MCF 10A (cell line): ENCODE results near the gene DMRT2. TPM values are rescaled to one million over a fixed set of nuclear protein-coding genes. Genes with fewer than 3 reads are reported as not detected.

ENCODE experiments used
- BruUV-seq: library from RNA; stranded (reverse); fragments of 400-500 nt; replicated peaks from 2 replicates; lab custom pipeline; 2021; lab: Mats Ljungman, UMichigan
- CTCF ChIA-PET: fragments of 300-600 bp; sonication (Branson Sonifier 250); formaldehyde crosslinking; extraction: SDS; loops from one replicate; lab custom pipeline; 2021; ENCODE audit warnings: antibody characterized with exemption, inconsistent platforms; lab: Yijun Ruan, JAX
- POLR2A ChIA-PET: fragments of 300-600, 350-650 bp; sonication (Branson Sonifier 250); formaldehyde crosslinking; extraction: SDS; loops from one replicate; lab custom pipeline; 2020; ENCODE audit warnings: antibody characterized with exemption, inconsistent platforms; lab: Yijun Ruan, JAX
- DNase-seq: peaks from one replicate; pipeline ENCODE4 v3.0.0-alpha.2; 2018; ENCODE audit not compliant: unreplicated experiment
- H3K27ac Mint-ChIP-seq: one replicate; pipeline ENCODE4 v1.8.0; 2022; ENCODE audit warnings: mild to moderate bottlenecking, low read depth, mixed read lengths; ENCODE audit not compliant: unreplicated experiment
- H3K27me3 Mint-ChIP-seq: one replicate; pipeline ENCODE4 v1.8.0; 2022; ENCODE audit warnings: mixed read lengths; ENCODE audit not compliant: insufficient read depth, unreplicated experiment
- H3K36me3 Mint-ChIP-seq: one replicate; pipeline ENCODE4 v1.8.0; 2022; ENCODE audit warnings: mild to moderate bottlenecking, moderate library complexity, mixed read lengths; ENCODE audit not compliant: insufficient read depth, unreplicated experiment
- H3K4me1 Mint-ChIP-seq: one replicate; pipeline ENCODE4 v1.8.0; 2022; ENCODE audit warnings: mixed read lengths; ENCODE audit not compliant: insufficient read depth, unreplicated experiment
- H3K4me3 Mint-ChIP-seq: one replicate; pipeline ENCODE4 v1.8.0; 2022; ENCODE audit warnings: mild to moderate bottlenecking, moderate library complexity, mixed read lengths; ENCODE audit not compliant: unreplicated experiment
- H3K9me3 Mint-ChIP-seq: one replicate; pipeline ENCODE4 v1.8.0; 2022; ENCODE audit warnings: mixed read lengths; ENCODE audit not compliant: unreplicated experiment
- intact Hi-C: fragments of 100-400 bp; cut with micrococcal nuclease; formaldehyde crosslinking; loops from 2 replicates; pipeline ENCODE4 v1.14.1; 2022
- total RNA-seq: library from RNA; stranded (reverse); gene quantifications from 2 replicates; pipeline ENCODE4 v1.2.3, GENCODE V29; 2022
- TF ChIP-seq, protein P1 (sequence below): fragments of 200-600 bp; IDR thresholded peaks from one replicate; pipeline ENCODE4 v1.8.0; 2022; ENCODE audit warnings: antibody characterized with exemption, mild to moderate bottlenecking; ENCODE audit not compliant: unreplicated experiment

DMRT2 gene
- total RNA-seq, 1 experiment from 2014 or later = not detected

DNA sequence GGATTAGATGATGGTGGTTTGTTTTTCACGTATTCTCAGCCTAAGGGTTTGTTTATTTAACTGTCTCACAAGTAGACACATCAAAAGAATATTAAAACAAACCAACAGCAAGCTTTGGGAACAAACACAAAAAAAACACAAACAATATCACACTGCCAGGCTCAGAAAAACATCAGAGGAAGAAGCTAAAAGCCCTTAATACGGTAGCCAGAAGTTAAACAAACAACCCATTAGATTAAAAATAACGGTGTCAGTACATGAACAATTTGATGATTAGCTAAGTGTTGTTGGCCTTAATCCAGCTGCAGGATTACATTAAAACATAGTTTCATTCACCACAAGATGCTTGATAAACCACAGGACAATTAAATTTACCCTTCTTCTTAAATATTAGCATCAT lies 15.9 kb upstream of the DMRT2 start:
- peaks cover 7% of the 10 kb centered on the region for H3K27me3 Mint-ChIP-seq
- intact Hi-C loops = no loop called here

DNA sequence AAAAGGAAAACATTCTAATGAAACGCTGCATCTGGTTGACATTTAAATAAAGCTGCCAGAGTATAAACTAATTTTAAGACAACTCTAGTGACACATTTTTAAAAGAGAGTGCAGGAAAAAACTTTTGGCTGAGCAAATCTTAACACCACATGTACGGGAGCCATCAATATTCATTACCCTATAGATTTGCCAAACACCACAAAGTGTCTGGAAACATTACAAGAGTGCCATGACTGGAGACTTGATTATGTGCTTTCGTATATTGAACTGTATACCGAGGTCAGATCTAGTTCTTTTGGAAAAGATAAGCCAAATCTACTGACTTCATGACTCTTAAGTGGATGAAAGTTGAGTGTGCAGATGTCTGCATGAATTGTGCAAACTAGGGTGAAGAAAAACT lies 10.6 kb upstream of the DMRT2 start:
- ChIA-PET CTCF (interaction anchor here (1.1 to 1.7 kb wide), 2 partner anchors 20 to 30 kb away, joined by 3 to 8 read pairs; no protein-coding TSS in a partner anchor), POLR2A (interaction anchor here (0.6 to 0.9 kb wide), 2 partner anchors 18 to 87 kb away, joined by 3 read pairs; no protein-coding TSS in a partner anchor)
- DNase-seq = no peak
- peaks cover 29% of the 10 kb centered on the region for H3K27me3 Mint-ChIP-seq
- no peaks in the 10 kb centered on the region for H3K9me3 Mint-ChIP-seq
- TF ChIP-seq, protein P1, sequence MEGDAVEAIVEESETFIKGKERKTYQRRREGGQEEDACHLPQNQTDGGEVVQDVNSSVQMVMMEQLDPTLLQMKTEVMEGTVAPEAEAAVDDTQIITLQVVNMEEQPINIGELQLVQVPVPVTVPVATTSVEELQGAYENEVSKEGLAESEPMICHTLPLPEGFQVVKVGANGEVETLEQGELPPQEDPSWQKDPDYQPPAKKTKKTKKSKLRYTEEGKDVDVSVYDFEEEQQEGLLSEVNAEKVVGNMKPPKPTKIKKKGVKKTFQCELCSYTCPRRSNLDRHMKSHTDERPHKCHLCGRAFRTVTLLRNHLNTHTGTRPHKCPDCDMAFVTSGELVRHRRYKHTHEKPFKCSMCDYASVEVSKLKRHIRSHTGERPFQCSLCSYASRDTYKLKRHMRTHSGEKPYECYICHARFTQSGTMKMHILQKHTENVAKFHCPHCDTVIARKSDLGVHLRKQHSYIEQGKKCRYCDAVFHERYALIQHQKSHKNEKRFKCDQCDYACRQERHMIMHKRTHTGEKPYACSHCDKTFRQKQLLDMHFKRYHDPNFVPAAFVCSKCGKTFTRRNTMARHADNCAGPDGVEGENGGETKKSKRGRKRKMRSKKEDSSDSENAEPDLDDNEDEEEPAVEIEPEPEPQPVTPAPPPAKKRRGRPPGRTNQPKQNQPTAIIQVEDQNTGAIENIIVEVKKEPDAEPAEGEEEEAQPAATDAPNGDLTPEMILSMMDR = no peak
- H3K36me3 Mint-ChIP-seq = no peaks in the 10 kb centered on the region
- no TSS peak for BruUV-seq
- intact Hi-C loops = no loop called here
- no peak overlapping the region for H3K4me3 Mint-ChIP-seq
- H3K27ac Mint-ChIP-seq = no peak overlapping the region
- H3K4me1 Mint-ChIP-seq = no peaks in the 10 kb centered on the region

More for the DNA sequence above, 15.9 kb upstream of the DMRT2 start:
- TF ChIP-seq, protein P1 = no peak
- no peaks in the 10 kb centered on the region for H3K36me3 Mint-ChIP-seq
- H3K4me3 Mint-ChIP-seq = no peak overlapping the region
- H3K9me3 Mint-ChIP-seq = no peaks in the 10 kb centered on the region
- no peaks in the 10 kb centered on the region for H3K4me1 Mint-ChIP-seq
- ChIA-PET CTCF (no interaction called here), POLR2A (no interaction called here)
- no peak for DNase-seq
- no peak overlapping the region for H3K27ac Mint-ChIP-seq
- BruUV-seq = no TSS peak

DNA sequence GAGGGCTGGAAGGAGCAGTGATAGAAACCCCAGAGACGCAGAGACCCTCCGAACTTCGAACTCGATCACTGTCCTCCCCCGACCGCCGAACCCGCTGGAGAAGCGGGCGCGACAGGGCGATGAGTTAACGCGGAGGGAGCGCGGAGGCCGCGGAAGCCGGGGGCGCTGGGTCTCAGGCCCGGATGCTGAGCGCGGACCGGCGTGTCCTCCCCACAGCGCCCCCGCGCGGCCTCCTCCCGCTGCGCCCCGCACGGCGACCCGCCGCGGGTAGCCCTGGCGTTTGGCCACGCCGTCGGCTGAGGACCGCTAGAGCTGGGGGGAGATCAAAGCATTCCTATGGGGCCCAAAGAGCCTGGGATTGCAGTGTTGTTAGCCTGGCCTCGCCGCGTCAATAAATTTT lies 7.7 kb upstream of the DMRT2 start:
- intact Hi-C loops = no loop called here
- ChIA-PET POLR2A (no interaction called here), CTCF (interaction anchor here (0.9 kb wide), 1 partner anchor 577 kb away, joined by 4 read pairs; no protein-coding TSS in a partner anchor)
- H3K9me3 Mint-ChIP-seq = no peaks in the 10 kb centered on the region
- no peaks in the 10 kb centered on the region for H3K36me3 Mint-ChIP-seq
- DNase-seq = no peak
- H3K4me3 Mint-ChIP-seq = no peak overlapping the region
- H3K27me3 Mint-ChIP-seq = peaks cover 29% of the 10 kb centered on the region
- no peak overlapping the region for H3K27ac Mint-ChIP-seq
- peaks cover 4% of the 10 kb centered on the region for H3K4me1 Mint-ChIP-seq
- BruUV-seq = no TSS peak
- TF ChIP-seq, protein P1 = no peak

DNA sequence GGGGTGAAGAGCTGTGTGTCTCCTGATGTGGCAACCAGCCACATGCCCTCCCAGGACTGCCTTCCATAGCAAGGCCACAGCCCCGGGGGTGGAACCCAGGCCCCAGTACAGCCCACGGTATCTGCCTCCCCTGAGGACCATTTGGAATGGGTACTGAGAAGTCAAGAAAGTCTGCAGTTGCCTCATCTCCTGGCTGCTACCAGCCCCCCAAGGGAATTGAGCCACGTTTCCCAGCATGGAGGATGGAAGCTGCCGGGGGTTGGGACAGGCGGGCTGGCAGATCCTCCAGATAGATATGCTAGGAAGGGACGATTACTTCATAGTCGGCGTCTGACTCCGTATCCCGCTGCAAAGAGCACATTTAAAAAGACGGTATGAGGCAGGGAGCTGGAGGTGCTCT lies 5.5 kb upstream of the DMRT2 start:
- no peak for DNase-seq
- POLR2A ChIA-PET = no interaction called here
- CTCF ChIA-PET = interaction anchor here (0.8 kb wide), 1 partner anchor 558 kb away, joined by 3 read pairs; no protein-coding TSS in a partner anchor
- Mint-ChIP-seq H3K9me3 (no peaks in the 10 kb centered on the region), H3K27ac (no peak overlapping the region), H3K27me3 (peaks cover 19% of the 10 kb centered on the region), H3K36me3 (no peaks in the 10 kb centered on the region), H3K4me1 (peaks cover 11% of the 10 kb centered on the region), H3K4me3 (no peak overlapping the region)
- TF ChIP-seq, protein P1 = no peak
- intact Hi-C loops = no loop called here
- BruUV-seq = no TSS peak
